Measurements from ENCODE around the gene RWDD4.

Gene RWDD4

DNA sequence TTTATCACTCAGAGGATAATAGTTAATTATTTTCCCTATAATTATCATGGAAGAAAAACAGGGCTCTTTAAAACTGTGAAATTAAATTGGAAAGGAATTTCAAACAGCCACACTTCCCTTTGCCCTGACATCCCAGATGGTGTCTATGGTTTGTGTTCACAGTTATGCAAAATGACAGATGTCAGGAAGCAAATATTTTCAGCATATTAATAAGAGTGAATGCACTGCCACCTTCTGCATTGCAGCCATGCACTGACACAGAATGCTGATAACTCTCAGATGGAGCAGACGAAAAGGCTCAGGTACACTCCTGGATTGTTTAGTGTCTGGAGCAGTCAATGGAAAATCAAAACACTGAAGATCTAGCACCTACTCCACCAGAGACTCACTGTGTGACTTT lies 57.6 kb downstream of the RWDD4 start:
- no peak for FAIRE-seq

DNA sequence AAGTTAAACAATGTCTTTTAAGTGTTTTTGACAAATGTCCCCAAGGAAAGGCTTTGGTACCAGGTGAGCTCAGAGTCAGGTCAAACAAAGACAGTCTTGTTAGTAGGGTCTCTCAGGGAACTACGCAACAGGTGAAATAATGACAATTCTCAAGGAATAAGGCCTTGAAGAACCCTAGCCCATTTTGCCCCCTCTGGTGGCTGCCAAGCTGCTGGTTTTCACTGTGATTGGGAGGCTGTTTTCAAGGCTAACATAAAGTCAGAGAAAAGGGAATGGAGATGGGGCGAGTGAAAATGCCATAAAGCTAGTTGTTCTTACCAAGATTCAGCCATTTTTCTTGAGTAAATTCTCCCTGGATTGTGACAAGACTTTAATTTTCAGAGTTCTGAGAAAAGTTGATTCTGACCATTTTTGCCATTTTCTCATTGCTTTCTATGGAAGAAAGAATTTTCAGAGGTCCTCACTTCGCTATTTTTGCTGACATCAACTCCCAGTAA lies 58.7 kb downstream of the RWDD4 start:
- DNase-seq (ENCODE audit: low spot score) = no peak
- no peak for FAIRE-seq

More for the DNA sequence above, 57.6 kb downstream of the RWDD4 start:
- no peak for DNase-seq (ENCODE audit: low spot score)

DNA sequence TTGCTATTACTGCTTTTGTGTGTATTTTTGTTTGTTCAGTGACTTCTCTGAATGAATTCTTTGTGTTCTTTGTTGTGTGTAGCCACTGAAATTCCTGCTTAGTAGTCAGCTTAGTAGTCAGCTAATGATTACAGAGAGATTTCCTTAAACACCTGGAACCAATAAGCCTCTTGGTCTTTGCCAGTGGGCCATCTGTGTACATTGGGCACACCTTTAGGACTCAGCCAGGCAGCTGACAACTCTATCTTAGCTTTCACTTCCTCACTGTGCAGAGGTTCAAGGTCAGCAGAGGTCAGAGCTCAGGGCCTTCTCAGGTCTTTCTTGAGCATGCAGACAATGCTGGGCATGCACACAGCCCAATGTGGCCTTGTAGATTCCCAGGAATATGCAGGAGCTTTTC lies 59.3 kb downstream of the RWDD4 start:
- no peak for DNase-seq (ENCODE audit: low spot score)
- no peak for FAIRE-seq

DNA sequence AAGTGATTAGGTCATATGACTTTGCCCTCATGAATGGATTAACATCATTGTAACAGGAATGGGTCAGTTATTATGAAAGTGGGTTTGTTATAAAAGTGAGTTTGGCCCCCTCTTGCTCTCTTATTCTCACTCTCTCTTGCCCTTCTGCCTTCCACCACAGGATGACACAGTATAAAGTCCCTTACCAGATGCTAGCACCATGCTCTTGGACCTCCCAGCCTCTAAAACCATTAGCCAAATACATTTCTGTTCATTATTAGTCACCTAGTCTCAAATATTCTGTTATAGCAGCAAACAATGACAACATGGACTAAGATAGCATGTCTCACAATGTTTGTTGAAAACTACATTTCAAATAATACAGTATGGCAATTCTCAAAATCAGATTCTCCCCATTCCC lies 59.7 kb downstream of the RWDD4 start:
- no peak for DNase-seq (ENCODE audit: low spot score)
- no peak for FAIRE-seq

DNA sequence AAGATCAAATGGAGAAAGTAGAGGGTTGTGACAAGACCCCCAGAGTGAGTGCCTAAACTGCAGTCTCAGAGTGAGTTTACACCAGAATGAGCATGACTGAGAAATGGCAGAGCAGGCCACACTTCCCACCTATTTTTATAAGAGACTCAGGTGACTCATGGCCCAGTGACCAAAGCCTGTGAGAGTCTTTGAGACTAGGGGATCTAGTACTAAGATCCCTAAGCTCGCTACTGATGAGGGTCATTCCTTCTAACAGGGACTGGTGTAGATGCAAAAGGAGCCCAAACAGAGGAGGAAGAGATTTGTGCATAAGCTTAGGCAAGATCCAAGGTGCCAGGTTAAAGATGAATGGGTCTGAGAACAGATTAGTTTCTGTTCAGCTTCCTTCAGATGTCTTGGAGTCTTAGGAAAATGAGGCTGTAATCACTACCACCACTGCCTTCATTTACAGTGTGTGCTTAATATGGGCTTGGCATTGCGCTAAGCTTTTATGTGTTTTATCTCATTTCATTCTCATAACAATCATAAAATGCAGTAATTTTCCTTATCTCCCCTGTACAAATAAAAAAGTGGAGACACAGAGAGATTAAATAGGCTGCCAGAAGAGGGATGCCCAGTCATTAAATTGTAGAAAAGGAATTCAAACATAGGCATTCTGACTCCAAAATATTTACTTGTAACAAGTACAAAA lies 62.8 kb downstream of the RWDD4 start:
- FAIRE-seq = no peak

DNA sequence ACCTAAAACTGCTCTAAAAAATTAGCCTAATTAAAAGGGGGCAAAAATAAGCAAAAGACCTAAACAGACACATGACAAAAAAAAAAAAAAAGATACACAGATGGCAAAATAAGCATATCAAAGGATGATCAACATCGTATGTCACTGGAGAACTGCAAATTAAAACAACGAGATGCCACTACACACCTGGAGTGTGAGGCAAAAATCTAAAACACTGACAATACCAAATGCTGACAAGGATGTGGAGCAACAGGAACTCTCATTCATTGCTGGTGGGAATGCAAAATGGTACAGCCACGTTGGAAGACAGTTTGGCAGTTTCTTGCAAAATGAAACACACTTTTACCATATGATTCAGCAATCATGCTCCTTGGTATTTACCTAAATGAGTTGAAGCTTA lies 64.2 kb downstream of the RWDD4 start:
- no peak for DNase-seq (ENCODE audit: low spot score)
- FAIRE-seq = no peak

More for the DNA sequence above, 62.8 kb downstream of the RWDD4 start:
- DNase-seq (ENCODE audit: low spot score) = no peak

DNA sequence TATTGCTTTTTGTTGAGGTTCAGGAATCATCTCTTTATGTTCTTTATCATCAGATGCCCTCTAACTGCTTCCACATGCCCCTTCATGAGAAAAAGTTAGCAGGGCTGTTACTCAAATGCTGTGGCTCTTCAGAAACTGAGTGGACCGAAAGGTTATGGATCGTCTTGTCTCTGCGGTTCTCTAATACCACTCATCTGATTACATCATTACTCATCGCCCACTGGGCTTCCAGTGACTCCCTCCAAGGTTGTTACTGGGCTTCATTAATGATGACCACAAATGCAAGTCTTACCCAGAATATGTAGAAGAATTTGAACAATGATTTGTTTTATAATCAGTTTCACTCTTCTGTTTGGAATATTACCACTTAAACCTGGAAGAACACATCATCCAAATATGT lies 67.7 kb downstream of the RWDD4 start:
- FAIRE-seq (no peak), DNase-seq (ENCODE audit: low spot score) (no peak)
